ENCODE results near the gene FOXP1. TPM values are rescaled to one million over a fixed set of nuclear protein-coding genes. Genes with fewer than 3 reads are reported as not detected.

The FOXP1 gene
- total RNA-seq, 1 donor from 2014 or later, result 107 TPM

- no peaks in the 10 kb centered on the region for H3K27me3 Mint-ChIP-seq (ENCODE audit: low read depth, unreplicated experiment)
- peaks cover 36% of the 10 kb centered on the region for H3K4me1 Mint-ChIP-seq (ENCODE audit: low read depth, unreplicated experiment)
- Histone ChIP-seq H3K9ac (ENCODE audit: low read length) (no peak overlapping the region), H3K9me3 (ENCODE audit: insufficient read depth, low read depth, low read length) (no peaks in the 10 kb centered on the region), H4K20me1 (ENCODE audit: insufficient read depth, low read length) (peaks cover 34% of the 10 kb centered on the region), H2AFZ (ENCODE audit: low read depth, low read length) (no peak overlapping the region), H3K4me2 (ENCODE audit: low read length) (no peak overlapping the region), H3K4me1 (ENCODE audit: insufficient read depth, low read length) (peaks cover 16% of the 10 kb centered on the region), H3K36me3 (ENCODE audit: insufficient read depth, low read length) (no peaks in the 10 kb centered on the region), H3K4me3 (ENCODE audit: insufficient read depth, low read depth, low read length) (no peak overlapping the region), H3K27me3 (ENCODE audit: insufficient read depth, low read length) (no peaks in the 10 kb centered on the region), H3K27ac (ENCODE audit: low read depth, low read length) (no peak overlapping the region), H3K79me2 (ENCODE audit: insufficient read depth, low read length) (peaks cover 73% of the 10 kb centered on the region)
- DNase-seq (ENCODE audit: low read depth) (no peak), FAIRE-seq (no peak)
- H3K27ac Mint-ChIP-seq (ENCODE audit: unreplicated experiment), result no peak overlapping the region
- TF ChIP-seq CTCF (IDR thresholded peaks at IDR 0.05; ENCODE audit: insufficient read depth, low read depth, low read length) (no peak), EZH2 (IDR thresholded peaks at IDR 0.05; ENCODE audit: insufficient read depth, low read length) (no peak)
- H3K36me3 Mint-ChIP-seq (ENCODE audit: low read depth, unreplicated experiment), result peaks cover 13% of the 10 kb centered on the region
- H3K9me3 Mint-ChIP-seq (ENCODE audit: unreplicated experiment), result no peaks in the 10 kb centered on the region
- H3K4me3 Mint-ChIP-seq (ENCODE audit: unreplicated experiment), result no peak overlapping the region
These were observed 465.1 kb downstream of the FOXP1 start for GRCh38 chr3:71118436-71118835.

- Mint-ChIP-seq H3K27me3 (ENCODE audit: low read depth, unreplicated experiment) (no peaks in the 10 kb centered on the region), H3K4me1 (ENCODE audit: low read depth, unreplicated experiment) (peaks cover 35% of the 10 kb centered on the region), H3K27ac (ENCODE audit: unreplicated experiment) (no peak overlapping the region), H3K36me3 (ENCODE audit: low read depth, unreplicated experiment) (peaks cover 10% of the 10 kb centered on the region), H3K9me3 (ENCODE audit: unreplicated experiment) (no peaks in the 10 kb centered on the region), H3K4me3 (ENCODE audit: unreplicated experiment) (no peak overlapping the region)
- Histone ChIP-seq H3K79me2 (ENCODE audit: insufficient read depth, low read length) (peaks cover 72% of the 10 kb centered on the region), H3K4me1 (ENCODE audit: insufficient read depth, low read length) (peaks cover 16% of the 10 kb centered on the region), H3K9ac (ENCODE audit: low read length) (peak overlapping the region; percentile 39), H4K20me1 (ENCODE audit: insufficient read depth, low read length) (peaks cover 29% of the 10 kb centered on the region), H2AFZ (ENCODE audit: low read depth, low read length) (no peak overlapping the region), H3K36me3 (ENCODE audit: insufficient read depth, low read length) (no peaks in the 10 kb centered on the region), H3K4me2 (ENCODE audit: low read length) (peak overlapping the region; percentile 51), H3K9me3 (ENCODE audit: insufficient read depth, low read depth, low read length) (no peaks in the 10 kb centered on the region), H3K4me3 (ENCODE audit: insufficient read depth, low read depth, low read length) (no peak overlapping the region), H3K27ac (ENCODE audit: low read depth, low read length) (peak overlapping the region; percentile 34), H3K27me3 (ENCODE audit: insufficient read depth, low read length) (no peaks in the 10 kb centered on the region)
- DNase-seq (ENCODE audit: low read depth), result peak; percentile 56
- FAIRE-seq, result peak; percentile 26
- TF ChIP-seq EZH2 (IDR thresholded peaks at IDR 0.05; ENCODE audit: insufficient read depth, low read length) (no peak), CTCF (IDR thresholded peaks at IDR 0.05; ENCODE audit: insufficient read depth, low read depth, low read length) (no peak)
These were observed 465.8 kb downstream of the FOXP1 start for GRCh38 chr3:71117572-71118247.

- peaks cover 61% of the 10 kb centered on the region for H3K79me2 ChIP-seq (ENCODE audit: insufficient read depth, low read length)
- peaks cover 27% of the 10 kb centered on the region for H3K4me1 ChIP-seq (ENCODE audit: insufficient read depth, low read length)
- no peak for TF ChIP-seq EZH2 (IDR thresholded peaks at IDR 0.05; ENCODE audit: insufficient read depth, low read length)
- no peak for TF ChIP-seq CTCF (IDR thresholded peaks at IDR 0.05; ENCODE audit: insufficient read depth, low read depth, low read length)
- FAIRE-seq (no peak), DNase-seq (ENCODE audit: low read depth) (no peak)
- H3K9me3 Mint-ChIP-seq (ENCODE audit: unreplicated experiment), result no peaks in the 10 kb centered on the region
- no peak overlapping the region for H3K27ac ChIP-seq (ENCODE audit: low read depth, low read length)
- no peak overlapping the region for H2AFZ ChIP-seq (ENCODE audit: low read depth, low read length)
- no peaks in the 10 kb centered on the region for H3K27me3 ChIP-seq (ENCODE audit: insufficient read depth, low read length)
- no peak overlapping the region for H3K9ac ChIP-seq (ENCODE audit: low read length)
- peaks cover 15% of the 10 kb centered on the region for H3K36me3 Mint-ChIP-seq (ENCODE audit: low read depth, unreplicated experiment)
- H3K4me2 ChIP-seq (ENCODE audit: low read length), result no peak overlapping the region
- no peaks in the 10 kb centered on the region for H3K9me3 ChIP-seq (ENCODE audit: insufficient read depth, low read depth, low read length)
- H4K20me1 ChIP-seq (ENCODE audit: insufficient read depth, low read length), result peaks cover 8% of the 10 kb centered on the region
- H3K27me3 Mint-ChIP-seq (ENCODE audit: low read depth, unreplicated experiment), result no peaks in the 10 kb centered on the region
- H3K4me3 ChIP-seq (ENCODE audit: insufficient read depth, low read depth, low read length), result no peak overlapping the region
- no peak overlapping the region for H3K4me3 Mint-ChIP-seq (ENCODE audit: unreplicated experiment)
- H3K27ac Mint-ChIP-seq (ENCODE audit: unreplicated experiment), result no peak overlapping the region
- peaks cover 26% of the 10 kb centered on the region for H3K4me1 Mint-ChIP-seq (ENCODE audit: low read depth, unreplicated experiment)
- H3K36me3 ChIP-seq (ENCODE audit: insufficient read depth, low read length), result peaks cover 9% of the 10 kb centered on the region
These were observed 468.9 kb downstream of the FOXP1 start for GRCh38 chr3:71114610-71115009.

Data from astrocyte (in vitro differentiated cells and primary cell).